ENCODE results near the gene KIF3B.
"Not testable (repeated sequence)": the region's sequence is repeated elsewhere in the genome, so short reads cannot be mapped to it uniquely, and the experiment has no call there.

Gene KIF3B

DNA sequence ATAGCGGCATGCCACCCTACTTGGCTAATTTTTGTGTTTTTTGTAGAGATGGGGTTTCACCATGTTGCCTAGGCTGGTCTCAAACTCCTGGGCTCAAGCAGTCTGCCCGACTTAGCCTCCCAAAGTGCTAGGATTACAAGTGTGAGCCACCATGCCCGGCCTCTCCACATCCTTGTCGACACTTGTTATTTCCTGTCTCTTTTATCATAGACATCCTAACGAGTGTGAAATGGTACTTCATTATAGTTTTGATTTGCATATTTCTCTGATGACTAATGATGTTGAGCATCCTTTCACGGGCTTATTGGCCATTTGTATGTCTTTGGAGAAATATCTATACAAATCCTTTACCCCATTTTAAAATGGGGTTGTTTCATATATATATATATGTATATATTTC lies 41.6 kb downstream of the KIF3B start:
- Histone ChIP-seq H3K4me3 (replicated peaks; ENCODE audit: insufficient read depth, low read length) (no peak overlapping the region), H3K27ac (replicated peaks) (no peak overlapping the region), H3K27me3 (ENCODE audit: insufficient read depth, poor library complexity, severe bottlenecking) (no peaks in the 10 kb centered on the region)
- TF ChIP-seq GABPA (IDR thresholded peaks at IDR 0.05; ENCODE audit: low read depth) (no peak), SPI1 (IDR thresholded peaks at IDR 0.05; ENCODE audit: borderline replicate concordance, low read depth) (no peak), POLR2AphosphoS5 (IDR thresholded peaks at IDR 0.05; ENCODE audit: low read depth) (no peak)
- TF ChIP-seq, protein P1, sequence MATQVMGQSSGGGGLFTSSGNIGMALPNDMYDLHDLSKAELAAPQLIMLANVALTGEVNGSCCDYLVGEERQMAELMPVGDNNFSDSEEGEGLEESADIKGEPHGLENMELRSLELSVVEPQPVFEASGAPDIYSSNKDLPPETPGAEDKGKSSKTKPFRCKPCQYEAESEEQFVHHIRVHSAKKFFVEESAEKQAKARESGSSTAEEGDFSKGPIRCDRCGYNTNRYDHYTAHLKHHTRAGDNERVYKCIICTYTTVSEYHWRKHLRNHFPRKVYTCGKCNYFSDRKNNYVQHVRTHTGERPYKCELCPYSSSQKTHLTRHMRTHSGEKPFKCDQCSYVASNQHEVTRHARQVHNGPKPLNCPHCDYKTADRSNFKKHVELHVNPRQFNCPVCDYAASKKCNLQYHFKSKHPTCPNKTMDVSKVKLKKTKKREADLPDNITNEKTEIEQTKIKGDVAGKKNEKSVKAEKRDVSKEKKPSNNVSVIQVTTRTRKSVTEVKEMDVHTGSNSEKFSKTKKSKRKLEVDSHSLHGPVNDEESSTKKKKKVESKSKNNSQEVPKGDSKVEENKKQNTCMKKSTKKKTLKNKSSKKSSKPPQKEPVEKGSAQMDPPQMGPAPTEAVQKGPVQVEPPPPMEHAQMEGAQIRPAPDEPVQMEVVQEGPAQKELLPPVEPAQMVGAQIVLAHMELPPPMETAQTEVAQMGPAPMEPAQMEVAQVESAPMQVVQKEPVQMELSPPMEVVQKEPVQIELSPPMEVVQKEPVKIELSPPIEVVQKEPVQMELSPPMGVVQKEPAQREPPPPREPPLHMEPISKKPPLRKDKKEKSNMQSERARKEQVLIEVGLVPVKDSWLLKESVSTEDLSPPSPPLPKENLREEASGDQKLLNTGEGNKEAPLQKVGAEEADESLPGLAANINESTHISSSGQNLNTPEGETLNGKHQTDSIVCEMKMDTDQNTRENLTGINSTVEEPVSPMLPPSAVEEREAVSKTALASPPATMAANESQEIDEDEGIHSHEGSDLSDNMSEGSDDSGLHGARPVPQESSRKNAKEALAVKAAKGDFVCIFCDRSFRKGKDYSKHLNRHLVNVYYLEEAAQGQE (IDR thresholded peaks at IDR 0.05; ENCODE audit: insufficient replicate concordance, low read depth) = no peak
- TF ChIP-seq, protein P2, sequence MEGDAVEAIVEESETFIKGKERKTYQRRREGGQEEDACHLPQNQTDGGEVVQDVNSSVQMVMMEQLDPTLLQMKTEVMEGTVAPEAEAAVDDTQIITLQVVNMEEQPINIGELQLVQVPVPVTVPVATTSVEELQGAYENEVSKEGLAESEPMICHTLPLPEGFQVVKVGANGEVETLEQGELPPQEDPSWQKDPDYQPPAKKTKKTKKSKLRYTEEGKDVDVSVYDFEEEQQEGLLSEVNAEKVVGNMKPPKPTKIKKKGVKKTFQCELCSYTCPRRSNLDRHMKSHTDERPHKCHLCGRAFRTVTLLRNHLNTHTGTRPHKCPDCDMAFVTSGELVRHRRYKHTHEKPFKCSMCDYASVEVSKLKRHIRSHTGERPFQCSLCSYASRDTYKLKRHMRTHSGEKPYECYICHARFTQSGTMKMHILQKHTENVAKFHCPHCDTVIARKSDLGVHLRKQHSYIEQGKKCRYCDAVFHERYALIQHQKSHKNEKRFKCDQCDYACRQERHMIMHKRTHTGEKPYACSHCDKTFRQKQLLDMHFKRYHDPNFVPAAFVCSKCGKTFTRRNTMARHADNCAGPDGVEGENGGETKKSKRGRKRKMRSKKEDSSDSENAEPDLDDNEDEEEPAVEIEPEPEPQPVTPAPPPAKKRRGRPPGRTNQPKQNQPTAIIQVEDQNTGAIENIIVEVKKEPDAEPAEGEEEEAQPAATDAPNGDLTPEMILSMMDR (IDR thresholded peaks at IDR 0.05; ENCODE audit: insufficient read depth, low read length) = no peak
- no peak for DNase-seq (ENCODE audit: low read depth in 1 of 2, low spot score in 1 of 2)

DNA sequence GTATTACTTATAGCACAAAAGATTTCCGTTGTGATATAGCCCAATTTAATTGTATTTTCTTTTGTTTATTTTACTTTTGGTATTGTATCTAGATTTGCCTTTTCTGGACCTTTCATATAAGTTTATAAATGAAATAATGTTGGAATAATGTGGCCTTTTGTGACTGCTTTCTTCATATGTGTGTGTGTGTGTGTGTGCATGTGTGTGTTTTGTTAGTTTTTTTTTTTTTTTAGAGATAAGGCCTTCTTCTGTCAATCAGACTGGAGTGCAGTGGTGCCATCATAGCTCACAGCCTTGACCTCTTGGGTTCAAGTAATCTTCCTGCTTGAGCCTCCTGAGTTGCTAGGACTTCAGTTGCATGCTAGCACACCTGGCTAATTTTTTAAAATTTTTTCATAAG lies 42.9 kb downstream of the KIF3B start:
- Histone ChIP-seq H3K27ac (replicated peaks) (no peak overlapping the region), H3K4me3 (replicated peaks; ENCODE audit: insufficient read depth, low read length) (no peak overlapping the region), H3K27me3 (ENCODE audit: insufficient read depth, poor library complexity, severe bottlenecking) (no peaks in the 10 kb centered on the region)
- no peak for TF ChIP-seq POLR2AphosphoS5 (IDR thresholded peaks at IDR 0.05; ENCODE audit: low read depth)
- no peak for TF ChIP-seq SPI1 (IDR thresholded peaks at IDR 0.05; ENCODE audit: borderline replicate concordance, low read depth)
- TF ChIP-seq GABPA (IDR thresholded peaks at IDR 0.05; ENCODE audit: low read depth) = no peak
- TF ChIP-seq, protein P1 (IDR thresholded peaks at IDR 0.05; ENCODE audit: insufficient replicate concordance, low read depth) = no peak
- TF ChIP-seq, protein P2 (IDR thresholded peaks at IDR 0.05; ENCODE audit: insufficient read depth, low read length) = no peak
- no peak for DNase-seq (ENCODE audit: low read depth in 1 of 2, low spot score in 1 of 2)

DNA sequence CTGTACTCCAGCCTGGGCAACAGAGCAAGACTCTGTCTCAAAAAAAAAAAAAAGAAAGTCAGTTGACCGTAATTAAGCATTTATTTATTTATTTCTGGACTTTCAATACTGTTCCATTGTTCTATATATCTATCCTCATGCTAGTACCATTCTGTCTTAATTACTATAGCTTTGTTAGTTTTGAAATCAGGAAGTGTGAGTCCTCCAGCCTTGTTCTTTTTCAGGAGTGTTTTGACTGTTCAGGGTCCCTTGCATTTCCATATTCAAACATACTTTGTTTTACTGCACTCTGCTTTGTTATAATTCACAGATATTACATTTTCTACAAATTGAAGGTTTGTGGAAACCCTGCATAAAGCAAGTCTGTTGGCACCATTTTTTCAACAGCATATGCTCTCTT lies 43.9 kb downstream of the KIF3B start:
- no peak overlapping the region for H3K4me3 ChIP-seq (replicated peaks; ENCODE audit: insufficient read depth, low read length)
- H3K27ac ChIP-seq (replicated peaks) = no peak overlapping the region
- DNase-seq (ENCODE audit: low read depth in 1 of 2, low spot score in 1 of 2) = no peak
- TF ChIP-seq SPI1 (IDR thresholded peaks at IDR 0.05; ENCODE audit: borderline replicate concordance, low read depth) (no peak), POLR2AphosphoS5 (IDR thresholded peaks at IDR 0.05; ENCODE audit: low read depth) (no peak), GABPA (IDR thresholded peaks at IDR 0.05; ENCODE audit: low read depth) (no peak)
- TF ChIP-seq, protein P2 (IDR thresholded peaks at IDR 0.05; ENCODE audit: insufficient read depth, low read length) = no peak
- TF ChIP-seq, protein P1 (IDR thresholded peaks at IDR 0.05; ENCODE audit: insufficient replicate concordance, low read depth) = no peak
- no peaks in the 10 kb centered on the region for H3K27me3 ChIP-seq (ENCODE audit: insufficient read depth, poor library complexity, severe bottlenecking)

DNA sequence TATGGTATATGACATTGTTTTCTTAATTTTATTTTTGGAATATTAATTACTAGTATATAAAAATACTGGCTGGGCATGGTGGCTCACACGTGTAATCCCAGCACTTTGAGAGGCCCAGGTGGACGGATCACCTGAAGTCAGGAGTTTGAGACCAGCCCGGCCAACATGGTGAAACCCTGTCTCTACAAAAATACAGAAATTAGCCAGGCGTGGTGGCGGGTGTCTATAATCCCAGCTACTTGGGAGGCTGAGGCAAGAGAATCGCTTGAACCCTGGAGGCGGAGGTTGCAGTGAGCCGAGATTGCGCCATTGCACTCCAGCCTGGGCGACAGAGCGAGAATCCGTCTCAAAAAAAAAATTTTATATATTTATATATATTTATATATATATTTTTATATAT lies 44.8 kb downstream of the KIF3B start:
- H3K27me3 ChIP-seq (ENCODE audit: insufficient read depth, poor library complexity, severe bottlenecking); DNase-seq (ENCODE audit: low read depth in 1 of 2, low spot score in 1 of 2); H3K27ac ChIP-seq (replicated peaks); H3K4me3 ChIP-seq (replicated peaks; ENCODE audit: insufficient read depth, low read length): not testable (repeated sequence)

DNA sequence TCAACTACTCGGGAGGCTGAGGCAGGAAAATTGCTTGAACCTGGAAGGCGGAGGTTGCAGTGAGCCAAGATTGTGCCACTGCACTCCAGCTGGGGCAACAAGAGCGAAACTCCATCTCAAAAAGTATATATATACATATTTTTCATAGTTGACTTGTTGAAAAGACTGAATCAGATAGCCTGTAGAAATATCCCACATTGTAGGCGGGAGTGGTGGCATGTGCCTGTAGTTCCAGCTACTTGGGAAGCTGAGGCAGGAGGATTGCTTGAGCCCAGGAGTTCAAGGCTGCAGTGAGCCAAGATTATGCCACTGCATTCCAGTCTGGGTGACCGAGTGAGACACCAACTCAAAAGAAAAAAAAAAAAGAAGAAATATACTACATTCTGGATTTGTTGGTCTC lies 46.3 kb downstream of the KIF3B start:
- not testable (repeated sequence) for DNase-seq (ENCODE audit: low read depth in 1 of 2, low spot score in 1 of 2); H3K27ac ChIP-seq (replicated peaks)

More for the DNA sequence above, 46.3 kb downstream of the KIF3B start:
- not testable (repeated sequence) for H3K27me3 ChIP-seq (ENCODE audit: insufficient read depth, poor library complexity, severe bottlenecking); H3K4me3 ChIP-seq (replicated peaks; ENCODE audit: insufficient read depth, low read length)

Measured in HL-60 (cell line).